Panc1 (cell line): Measurements from ENCODE around the gene BTBD2. TPM values are rescaled to one million over a fixed set of nuclear protein-coding genes. Genes with fewer than 3 reads are reported as not detected.

ENCODE experiments used
- ATAC-seq: fragments of 200-7000 bp; cut with Tn5 transposase; 2 replicates; pipeline ENCODE4 v1.9.1; 2020; ENCODE audit warnings: mild to moderate bottlenecking, moderate library complexity
- BruUV-seq: library from RNA; stranded (reverse); fragments of 400-500 nt; replicated peaks from 2 replicates; lab custom pipeline; 2021; lab: Mats Ljungman, UMichigan
- CTCF ChIA-PET: fragments of 300-600 bp; sonication (Branson Sonifier 250); formaldehyde crosslinking; loops from one replicate; lab custom pipeline; 2022; ENCODE audit warnings: antibody characterized with exemption; lab: Charles Lee
- POLR2A ChIA-PET: fragments of 300-600 bp; sonication (Branson Sonifier 250); formaldehyde crosslinking; loops from one replicate; lab custom pipeline; 2022; ENCODE audit warnings: antibody characterized with exemption; lab: Charles Lee
- DNase-seq: peaks from one replicate; pipeline ENCODE4 v3.0.0-alpha.2; 2010; ENCODE audit warnings: low read depth, low spot score
- H3K27ac ChIP-seq: 2 replicates; pipeline ENCODE4 v1.5.1; 2011; ENCODE audit warnings: mild to moderate bottlenecking, low read length, inconsistent platforms
- H3K27me3 ChIP-seq: fragments of 200-500 bp; sonication (Bioruptor generic); 2 replicates; pipeline ENCODE4 v1.6.0; 2014; ENCODE audit warnings: low read length, inconsistent platforms; ENCODE audit not compliant: control insufficient read depth, insufficient read depth
- H3K36me3 ChIP-seq: fragments of 200-500 bp; sonication (Bioruptor generic); 2 replicates; pipeline ENCODE4 v1.5.1; 2014; ENCODE audit warnings: inconsistent platforms, mild to moderate bottlenecking, low read length, moderate library complexity; ENCODE audit not compliant: control insufficient read depth, insufficient read depth
- H3K4me1 ChIP-seq: 2 replicates; pipeline ENCODE4 v1.5.1; 2011; ENCODE audit warnings: inconsistent platforms, mild to moderate bottlenecking, low read length, moderate library complexity; ENCODE audit not compliant: control insufficient read depth, insufficient read depth
- H3K4me3 ChIP-seq, 2 experiments: 2 replicates each; pipeline ENCODE4 v1.5.1; 2011 to 2012; ENCODE audit warnings: low read depth in 2 of 2, low read length in 2 of 2, mild to moderate bottlenecking in 2 of 2, inconsistent platforms in 1 of 2, moderate library complexity in 1 of 2
- H3K9me3 ChIP-seq: fragments of 200-500 bp; sonication (Bioruptor generic); 2 replicates; pipeline ENCODE4 v1.5.1; 2014; ENCODE audit warnings: low read depth, mild to moderate bottlenecking, inconsistent platforms, low read length, moderate library complexity; ENCODE audit not compliant: control insufficient read depth, insufficient read depth
- CTCF ChIP-seq: fragments of 450-650 bp; IDR thresholded peaks from 2 replicates; pipeline ENCODE4 v1.5.1; 2017; ENCODE audit warnings: mild to moderate bottlenecking
- POLR2AphosphoS5 ChIP-seq: IDR thresholded peaks from 2 replicates; pipeline ENCODE4 v1.6.1; 2012; ENCODE audit warnings: mild to moderate bottlenecking, low read depth, low read length, moderate library complexity
- REST ChIP-seq, 2 experiments: IDR thresholded peaks; 2 replicates each; pipeline ENCODE4 v1.6.1; 2011 to 2012; ENCODE audit warnings: low read depth in 2 of 2, control low read depth in 1 of 2, low read length in 1 of 2, mild to moderate bottlenecking in 1 of 2, moderate library complexity in 1 of 2; ENCODE audit not compliant: insufficient read depth in 1 of 2
- SIN3A ChIP-seq: IDR thresholded peaks from 2 replicates; pipeline ENCODE4 v1.6.1; 2012; ENCODE audit warnings: low read depth, mild to moderate bottlenecking, low read length, moderate library complexity, borderline replicate concordance; ENCODE audit not compliant: insufficient read depth
- TCF7L2 ChIP-seq: IDR thresholded peaks from 2 replicates; pipeline ENCODE4 v1.6.1; 2011; ENCODE audit warnings: mild to moderate bottlenecking, low read depth, low read length, inconsistent platforms
- in situ Hi-C: cut with HindIII; loops from 2 replicates; pipeline ENCODE4 v1.10.0; 2016; ENCODE audit warnings: low sequenced_read_pairs, low pct_unique_long_range_greater_than_20kb
- intact Hi-C: fragments of 100-400 bp; cut with micrococcal nuclease; formaldehyde crosslinking; loops from one replicate; pipeline ENCODE4 v1.10.0; 2022; ENCODE audit not compliant: unreplicated experiment
- total RNA-seq: library from RNA; stranded (reverse); gene quantifications from one replicate; pipeline ENCODE4 v1.2.1, GENCODE V29; 2021; ENCODE audit not compliant: unreplicated experiment

Gene BTBD2
- total RNA-seq, 1 experiment from 2014 or later, result 59.6 TPM

- CTCF ChIA-PET, result no interaction called here
- H3K9me3 ChIP-seq, result no peaks in the 10 kb centered on the region
- no peak for DNase-seq
- in situ Hi-C loops, result no loop called here
- H3K27ac ChIP-seq, result no peak overlapping the region
- H3K4me3 ChIP-seq, result no peak overlapping the region
- intact Hi-C loops, result no loop called here
- TF ChIP-seq SIN3A (no peak), CTCF (no peak), POLR2AphosphoS5 (no peak), REST (IDR thresholded peaks at IDR 0.05; ENCODE audit: insufficient read depth in 1 of 2, low read depth in 2 of 2, low read length in 1 of 2) (no peak), TCF7L2 (no peak)
- BruUV-seq, result no TSS peak
- no peak for ATAC-seq
- peaks cover 28% of the 10 kb centered on the region for H3K4me1 ChIP-seq
- no peaks in the 10 kb centered on the region for H3K27me3 ChIP-seq
- H3K36me3 ChIP-seq, result no peaks in the 10 kb centered on the region; the same call in 1 of the 2 replicates
- POLR2A ChIA-PET, result no interaction called here
Observed at GRCh38 chr19:2038284-2039088, 23.0 kb upstream of the BTBD2 start.

- intact Hi-C loops (no loop called here), in situ Hi-C loops (no loop called here)
- H3K36me3 ChIP-seq, result no peaks in the 10 kb centered on the region; the same call in 1 of the 2 replicates
- no peak for DNase-seq
- H3K27me3 ChIP-seq, result no peaks in the 10 kb centered on the region
- no peak overlapping the region for H3K27ac ChIP-seq
- TSS peak; percentile 91 for BruUV-seq
- TF ChIP-seq POLR2AphosphoS5 (no peak), REST (IDR thresholded peaks at IDR 0.05; ENCODE audit: insufficient read depth in 1 of 2, low read depth in 2 of 2, low read length in 1 of 2) (no peak), SIN3A (no peak), TCF7L2 (no peak), CTCF (no peak)
- POLR2A ChIA-PET, result no interaction called here
- H3K9me3 ChIP-seq, result no peaks in the 10 kb centered on the region
- H3K4me3 ChIP-seq, result no peak overlapping the region
- H3K4me1 ChIP-seq, result peaks cover 24% of the 10 kb centered on the region
- CTCF ChIA-PET, result no interaction called here
- ATAC-seq, result no peak
Observed at GRCh38 chr19:2037651-2038255, 22.2 kb upstream of the BTBD2 start.
